Right lobe of liver (tissue), 4 donors: Measurements from ENCODE around the gene SCRN2.

Source experiments
- CTCF ChIP-seq, 4 donors: fragments of 200-600 bp in 3 of 4; fragments of 450-650 bp in 1 of 4; IDR thresholded peaks; one replicate each; pipeline versions ENCODE4 v1.5.1 to v1.8.0; 2016 to 2022; ENCODE audit warnings: antibody characterized with exemption in 4 of 4, mild to moderate bottlenecking in 2 of 4
- POLR2A ChIP-seq: fragments of 450-650 bp; IDR thresholded peaks from one replicate; pipeline ENCODE4 v1.6.1; 2017; ENCODE audit warnings: antibody characterized with exemption, mild to moderate bottlenecking
- donor health status: DM: no; HTN: no; CAD: no.
- donor health status: DM: no; HTN: no; CAD: no.
- donor health status: DM: no; HTN: yes; CAD: no.

DNA sequence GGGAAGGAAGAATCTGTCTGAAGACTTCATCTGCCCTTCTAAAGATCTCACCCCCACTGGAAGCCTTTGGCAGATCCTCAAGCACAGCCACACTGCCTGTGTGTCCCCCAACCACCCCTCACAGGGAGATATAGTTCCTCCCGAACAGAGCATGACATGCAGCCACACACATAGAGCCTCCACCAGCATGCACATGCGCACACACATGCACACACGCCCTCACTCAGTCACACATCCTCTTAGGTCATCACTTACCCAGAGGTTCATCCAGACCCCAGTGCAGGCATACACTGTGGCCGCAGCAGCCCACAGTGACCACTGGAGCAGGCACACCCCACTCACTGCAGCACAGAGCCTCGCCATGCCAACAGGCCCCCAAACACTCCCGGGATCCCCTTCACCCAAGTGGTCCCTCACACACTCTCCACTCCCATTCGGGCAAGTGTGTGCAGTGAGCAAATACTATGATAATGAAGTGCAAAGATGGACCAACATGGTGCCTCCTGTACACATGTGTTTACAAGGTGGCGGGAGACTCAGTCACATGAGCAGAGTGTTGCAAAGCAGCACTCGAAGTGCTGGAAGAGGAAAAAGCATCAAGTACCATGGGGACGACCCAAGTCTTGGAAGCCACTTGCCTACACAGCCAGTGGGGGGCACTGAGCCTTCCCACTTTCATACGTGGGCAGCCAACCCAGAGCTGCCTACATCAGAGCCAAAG is 26.9 kb upstream of the SCRN2 start:
- no peak for TF ChIP-seq POLR2A
- no peak for TF ChIP-seq CTCF (IDR thresholded peaks at IDR 0.05)
